ENCODE data around the gene NDUFA13. TPM values are rescaled to one million over a fixed set of nuclear protein-coding genes. Genes with fewer than 3 reads are reported as not detected.
A peak's percentile ranks its signal among the peaks of the same experiment; 100 is the strongest.

The NDUFA13 gene
- total and polyA plus RNA-seq, 7 donors, result 274 to 648 (median 534) TPM

GRCh38 chr19:19505669-19506326, 10.2 kb upstream of the NDUFA13 start:
- Histone ChIP-seq H3K4me3 (no peak overlapping the region), H3K36me3 (ENCODE audit: insufficient read depth in 1 of 2, low read depth in 1 of 2) (peaks cover 4 to 67% of the 10 kb centered on the region in 2 donors), H3K4me1 (no peaks in the 10 kb centered on the region), H3K9me3 (no peaks in the 10 kb centered on the region), H3K27ac (no peak overlapping the region), H3K27me3 (ENCODE audit: insufficient read depth in 3 of 3, low read length in 2 of 3) (no peaks in the 10 kb centered on the region)
- 82 to 87% (median 85%) methylated on average over 27 of the region's 27 CpGs for WGBS, 3 donors
- TF ChIP-seq, protein P1, sequence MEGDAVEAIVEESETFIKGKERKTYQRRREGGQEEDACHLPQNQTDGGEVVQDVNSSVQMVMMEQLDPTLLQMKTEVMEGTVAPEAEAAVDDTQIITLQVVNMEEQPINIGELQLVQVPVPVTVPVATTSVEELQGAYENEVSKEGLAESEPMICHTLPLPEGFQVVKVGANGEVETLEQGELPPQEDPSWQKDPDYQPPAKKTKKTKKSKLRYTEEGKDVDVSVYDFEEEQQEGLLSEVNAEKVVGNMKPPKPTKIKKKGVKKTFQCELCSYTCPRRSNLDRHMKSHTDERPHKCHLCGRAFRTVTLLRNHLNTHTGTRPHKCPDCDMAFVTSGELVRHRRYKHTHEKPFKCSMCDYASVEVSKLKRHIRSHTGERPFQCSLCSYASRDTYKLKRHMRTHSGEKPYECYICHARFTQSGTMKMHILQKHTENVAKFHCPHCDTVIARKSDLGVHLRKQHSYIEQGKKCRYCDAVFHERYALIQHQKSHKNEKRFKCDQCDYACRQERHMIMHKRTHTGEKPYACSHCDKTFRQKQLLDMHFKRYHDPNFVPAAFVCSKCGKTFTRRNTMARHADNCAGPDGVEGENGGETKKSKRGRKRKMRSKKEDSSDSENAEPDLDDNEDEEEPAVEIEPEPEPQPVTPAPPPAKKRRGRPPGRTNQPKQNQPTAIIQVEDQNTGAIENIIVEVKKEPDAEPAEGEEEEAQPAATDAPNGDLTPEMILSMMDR (IDR thresholded peaks at IDR 0.05), result no peak
- ATAC-seq, result no peak
- DNase-seq, result no peak
- intact Hi-C loops (cut with DNase I), result no loop called here

DNA sequence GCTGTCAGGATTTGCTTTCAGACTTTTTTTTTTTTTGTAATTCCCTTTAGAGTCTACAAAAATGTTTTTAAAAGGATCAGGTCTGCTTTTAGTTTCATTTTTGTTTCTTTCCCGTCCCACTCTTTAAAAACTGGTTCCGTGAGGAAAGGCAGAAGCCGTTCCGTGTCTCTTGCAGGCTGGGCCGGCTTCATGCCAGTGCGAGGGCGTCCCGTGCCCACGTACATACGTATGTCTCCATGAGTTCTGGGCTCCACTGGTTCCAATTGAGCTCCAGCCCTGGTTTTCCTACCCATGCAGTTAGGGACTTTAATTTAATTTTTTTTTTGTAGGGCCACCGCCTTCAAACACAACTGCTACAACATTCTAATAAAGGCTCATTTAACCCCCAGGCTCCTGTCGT, 9.4 kb upstream of the NDUFA13 start:
- TF ChIP-seq, protein P1 (IDR thresholded peaks at IDR 0.05), result no peak
- H3K27me3 ChIP-seq (ENCODE audit: insufficient read depth in 3 of 3, low read length in 2 of 3), result no peaks in the 10 kb centered on the region
- peaks cover 4 to 59% of the 10 kb centered on the region in 2 donors for H3K36me3 ChIP-seq (ENCODE audit: insufficient read depth in 1 of 2, low read depth in 1 of 2)
- intact Hi-C loops (cut with DNase I), result no loop called here
- H3K27ac ChIP-seq, result no peak overlapping the region
- DNase-seq (no peak), ATAC-seq (no peak)
- no peaks in the 10 kb centered on the region for H3K4me1 ChIP-seq
- 86 to 91% (median 88%) methylated on average over 12 of the region's 12 CpGs for WGBS, 3 donors
- no peak overlapping the region for H3K4me3 ChIP-seq
- H3K9me3 ChIP-seq, result no peaks in the 10 kb centered on the region

- TF ChIP-seq, protein P1 (IDR thresholded peaks at IDR 0.05), result no peak
- Histone ChIP-seq H3K36me3 (ENCODE audit: insufficient read depth in 1 of 2, low read depth in 1 of 2) (peaks cover 2 to 52% of the 10 kb centered on the region in 2 donors), H3K27me3 (ENCODE audit: insufficient read depth in 3 of 3, low read length in 2 of 3) (no peaks in the 10 kb centered on the region), H3K9me3 (no peaks in the 10 kb centered on the region), H3K27ac (no peak overlapping the region), H3K4me3 (no peak overlapping the region), H3K4me1 (no peaks in the 10 kb centered on the region)
- DNase-seq (no peak), ATAC-seq (no peak)
- 80 to 83% (median 81%) methylated on average over 8 of the region's 8 CpGs for WGBS, 3 donors
- intact Hi-C loops (cut with DNase I), result no loop called here
These were observed 8.7 kb upstream of the NDUFA13 start for GRCh38 chr19:19507354-19507753.

DNA sequence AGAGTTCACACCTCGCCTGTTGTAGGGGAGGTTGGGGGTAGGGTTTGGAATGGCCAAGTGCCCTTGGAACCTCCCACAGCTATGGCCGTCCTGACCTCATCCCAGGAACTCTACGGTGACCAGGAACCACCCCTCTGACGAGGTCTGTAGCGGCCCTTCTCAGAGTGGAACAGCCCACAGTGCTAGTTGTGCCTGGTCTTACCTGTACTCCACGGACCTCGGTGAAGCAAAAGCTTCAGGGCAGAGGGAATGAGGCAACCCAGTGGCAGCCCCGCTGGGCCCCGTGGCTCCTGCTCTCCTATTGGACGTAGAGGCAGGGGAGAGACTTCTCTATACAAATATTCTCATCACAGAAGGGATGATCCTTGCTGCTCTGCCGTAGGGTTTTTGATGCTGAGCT, 7.8 kb upstream of the NDUFA13 start:
- peak in 2 of 4 donors; percentile 6 to 17 for ATAC-seq
- TF ChIP-seq, protein P1 (IDR thresholded peaks at IDR 0.05), result no peak
- H3K4me3 ChIP-seq, result no peak overlapping the region

DNA sequence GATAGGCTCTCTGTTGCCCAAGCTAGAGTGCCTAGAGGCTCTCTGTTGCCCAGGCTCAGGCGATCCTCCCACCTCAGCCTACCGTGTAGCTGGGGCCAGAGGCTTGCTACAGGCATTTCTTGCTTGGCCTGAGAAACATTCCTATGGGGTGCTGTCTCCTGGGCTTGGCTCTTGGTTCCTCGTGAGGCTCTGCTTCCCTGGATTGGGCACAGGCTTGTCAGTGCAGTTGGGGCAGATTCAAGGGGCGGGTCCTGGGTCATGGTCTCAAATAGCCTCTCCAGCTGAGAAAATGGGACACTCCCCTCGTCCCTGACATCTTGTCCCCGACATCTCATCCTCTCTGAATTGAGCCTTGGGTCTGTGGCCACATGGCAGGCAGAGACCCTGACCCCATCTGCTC, 5.6 kb upstream of the NDUFA13 start:
- DNase-seq, result no peak
- intact Hi-C loops (cut with DNase I), result no loop called here
- 18 to 21% (median 18%) methylated on average over 6 of the region's 6 CpGs for WGBS, 3 donors

More for the DNA sequence above, 7.8 kb upstream of the NDUFA13 start:
- intact Hi-C loops (cut with DNase I), result no loop called here
- Histone ChIP-seq H3K27me3 (ENCODE audit: insufficient read depth in 3 of 3, low read length in 2 of 3) (no peaks in the 10 kb centered on the region), H3K36me3 (ENCODE audit: insufficient read depth in 1 of 2, low read depth in 1 of 2) (peaks cover 0 to 43% of the 10 kb centered on the region in 2 donors), H3K9me3 (no peaks in the 10 kb centered on the region), H3K4me1 (no peaks in the 10 kb centered on the region), H3K27ac (no peak overlapping the region)
- 76 to 84% (median 76%) methylated on average over 11 of the region's 11 CpGs for WGBS, 3 donors
- DNase-seq, result no peak

More for the DNA sequence above, 5.6 kb upstream of the NDUFA13 start:
- no peaks in the 10 kb centered on the region for H3K9me3 ChIP-seq
- TF ChIP-seq, protein P1 (IDR thresholded peaks at IDR 0.05), result no peak
- H3K27ac ChIP-seq, result no peak overlapping the region
- H3K36me3 ChIP-seq (ENCODE audit: insufficient read depth in 1 of 2, low read depth in 1 of 2), result peaks cover 0 to 22% of the 10 kb centered on the region in 2 donors
- no peak for ATAC-seq
- H3K4me3 ChIP-seq, result no peak overlapping the region
- no peaks in the 10 kb centered on the region for H3K27me3 ChIP-seq (ENCODE audit: insufficient read depth in 3 of 3, low read length in 2 of 3)
- no peaks in the 10 kb centered on the region for H3K4me1 ChIP-seq
